OCI-LY3 (cell line): ENCODE results near the gene FTSJ3.

Experiments used
- EZH2phosphoT487 ChIP-seq: fragments of 200-600 bp; shearing (Covaris generic); IDR thresholded peaks from 2 replicates; pipeline ENCODE4 v1.6.1; 2018; ENCODE audit warnings: antibody characterized with exemption, mixed run types, low read depth
- TF ChIP-seq, protein P1 (sequence below): fragments of 200-600, 300-600 bp; sonication (generic); IDR thresholded peaks from 2 replicates; pipeline ENCODE4 v1.5.1; 2014; ENCODE audit warnings: antibody characterized with exemption, low read length, low read depth

DNA sequence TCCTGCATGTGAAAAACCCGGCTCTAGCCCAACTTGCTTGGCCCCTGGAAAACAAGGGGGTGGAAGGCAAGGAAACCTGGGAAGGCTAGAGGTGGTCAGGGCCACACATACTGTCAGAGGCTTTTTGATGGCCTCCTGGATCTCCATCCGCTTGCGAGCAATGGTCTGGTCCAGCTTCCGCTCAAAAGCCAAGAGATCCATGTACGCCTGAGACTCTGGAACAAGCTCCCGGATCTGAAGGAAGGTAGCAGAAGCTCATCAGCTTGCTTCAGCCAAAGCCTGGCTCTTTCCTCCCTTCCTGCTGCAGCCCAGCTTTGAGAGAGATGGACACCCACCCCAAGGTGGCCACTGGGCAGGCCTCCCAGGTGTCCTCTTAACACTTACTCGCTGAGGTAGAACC lies 9.3 kb upstream of the FTSJ3 start:
- TF ChIP-seq, protein P1, sequence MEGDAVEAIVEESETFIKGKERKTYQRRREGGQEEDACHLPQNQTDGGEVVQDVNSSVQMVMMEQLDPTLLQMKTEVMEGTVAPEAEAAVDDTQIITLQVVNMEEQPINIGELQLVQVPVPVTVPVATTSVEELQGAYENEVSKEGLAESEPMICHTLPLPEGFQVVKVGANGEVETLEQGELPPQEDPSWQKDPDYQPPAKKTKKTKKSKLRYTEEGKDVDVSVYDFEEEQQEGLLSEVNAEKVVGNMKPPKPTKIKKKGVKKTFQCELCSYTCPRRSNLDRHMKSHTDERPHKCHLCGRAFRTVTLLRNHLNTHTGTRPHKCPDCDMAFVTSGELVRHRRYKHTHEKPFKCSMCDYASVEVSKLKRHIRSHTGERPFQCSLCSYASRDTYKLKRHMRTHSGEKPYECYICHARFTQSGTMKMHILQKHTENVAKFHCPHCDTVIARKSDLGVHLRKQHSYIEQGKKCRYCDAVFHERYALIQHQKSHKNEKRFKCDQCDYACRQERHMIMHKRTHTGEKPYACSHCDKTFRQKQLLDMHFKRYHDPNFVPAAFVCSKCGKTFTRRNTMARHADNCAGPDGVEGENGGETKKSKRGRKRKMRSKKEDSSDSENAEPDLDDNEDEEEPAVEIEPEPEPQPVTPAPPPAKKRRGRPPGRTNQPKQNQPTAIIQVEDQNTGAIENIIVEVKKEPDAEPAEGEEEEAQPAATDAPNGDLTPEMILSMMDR = no peak
- no peak for TF ChIP-seq EZH2phosphoT487
